ENCODE measurements around the gene MEMO1. TPM values are rescaled to one million over a fixed set of nuclear protein-coding genes. Genes with fewer than 3 reads are reported as not detected.
"Not testable (repeated sequence)": the region's sequence is repeated elsewhere in the genome, so short reads cannot be mapped to it uniquely, and the experiment has no call there.

Gene MEMO1
- 24.6 TPM for polyA plus RNA-seq (2013, experiment 1 of 2)
- 24.7 TPM for polyA plus RNA-seq (2013, experiment 2 of 2)

GRCh38 chr2:32010670-32011484 lies at the start of gene MEMO1:
Gene MEMO1, minus strand, starts transcription at chr2:32011008. Its CDS starts 761 bp downstream, at chr2:32010247.
- peak within 1 kb of the TSS; percentile 97 for H3K9ac ChIP-seq (ENCODE audit: low read depth, low read length, poor library complexity)
- peak; percentile 90 for DNase-seq (ENCODE audit: low spot score)
- peak within 1 kb of the TSS; percentile 91 for H3K18ac ChIP-seq (ENCODE audit: low read length)
- H4K8ac ChIP-seq (ENCODE audit: low read depth, low read length): no peak within 1 kb of the TSS
- peak within 1 kb of the TSS; percentile 90 for H2BK5ac ChIP-seq (ENCODE audit: low read length)
- H2BK15ac ChIP-seq (ENCODE audit: low read length): no peak within 1 kb of the TSS
- peak within 1 kb of the TSS; percentile 53 for H3K4ac ChIP-seq (ENCODE audit: low read length)
- peak within 1 kb of the TSS; percentile 87 for H2AFZ ChIP-seq (ENCODE audit: low read length)
- peaks cover 0 to 5% of the 10 kb centered on the region in 2 donors for H3K36me3 ChIP-seq (replicated peaks in 1 of 2; ENCODE audit: control insufficient read depth in 2 of 2, insufficient read depth in 2 of 2, low read length in 2 of 2)
- WGBS, 2 donors (ENCODE audit: extremely low coverage in 2 of 2, insufficient read length in 2 of 2, insufficient replicate concordance in 1 of 2): no CpG with 5 or more reads among the region's 57 CpGs
- peak within 1 kb of the TSS; percentile 97 for H3K14ac ChIP-seq (ENCODE audit: low read length)
- H3K4me2 ChIP-seq (ENCODE audit: insufficient read depth, low read length, poor library complexity, severe bottlenecking): peak within 1 kb of the TSS; percentile 91
- H3K79me1 ChIP-seq (ENCODE audit: low read depth, low read length): peaks cover 3% of the 10 kb centered on the region
- H3K9me3 ChIP-seq (replicated peaks in 1 of 2; ENCODE audit: control insufficient read depth in 2 of 2, insufficient read depth in 1 of 2, low read depth in 1 of 2, low read length in 2 of 2): no peaks in the 10 kb centered on the region
- H3K4me3 ChIP-seq (ENCODE audit: low read length in 2 of 2): peak within 1 kb of the TSS; percentile 64 to 92
- H3K27ac ChIP-seq (replicated peaks; ENCODE audit: low read length): peak within 1 kb of the TSS; percentile 99
- H2BK120ac ChIP-seq (ENCODE audit: low read depth, low read length): no peak within 1 kb of the TSS
- H2AK5ac ChIP-seq (ENCODE audit: low read depth, low read length): no peak within 1 kb of the TSS
- no peak within 1 kb of the TSS for H2BK12ac ChIP-seq (ENCODE audit: low read length)
- H3K27me3 ChIP-seq (ENCODE audit: control insufficient read depth in 3 of 3, insufficient read depth in 3 of 3, low read depth in 1 of 3, low read length in 3 of 3): no peaks in the 10 kb centered on the region
- peak within 1 kb of the TSS; percentile 85 for H4K91ac ChIP-seq (ENCODE audit: low read depth, low read length, poor library complexity)
- H3K23ac ChIP-seq (ENCODE audit: low read depth, low read length, poor library complexity): peak within 1 kb of the TSS; percentile 98
- H3K4me1 ChIP-seq (ENCODE audit: control insufficient read depth in 2 of 2, insufficient read depth in 1 of 2, low read depth in 1 of 2, low read length in 2 of 2): peaks cover 0 to 2% of the 10 kb centered on the region in 2 donors

- H3K9ac ChIP-seq (ENCODE audit: low read depth, low read length, poor library complexity): no peak overlapping the region
- H2BK15ac ChIP-seq (ENCODE audit: low read length): no peak overlapping the region
- no peak overlapping the region for H3K18ac ChIP-seq (ENCODE audit: low read length)
- no peak overlapping the region for H2AFZ ChIP-seq (ENCODE audit: low read length)
- H2BK120ac ChIP-seq (ENCODE audit: low read depth, low read length): no peak overlapping the region
- H3K27me3 ChIP-seq (ENCODE audit: control insufficient read depth in 3 of 3, insufficient read depth in 3 of 3, low read depth in 1 of 3, low read length in 3 of 3): no peaks in the 10 kb centered on the region
- peaks cover 0 to 4% of the 10 kb centered on the region in 2 donors for H3K4me1 ChIP-seq (ENCODE audit: control insufficient read depth in 2 of 2, insufficient read depth in 1 of 2, low read depth in 1 of 2, low read length in 2 of 2)
- no peak overlapping the region for H2BK12ac ChIP-seq (ENCODE audit: low read length)
- no peak overlapping the region for H2BK5ac ChIP-seq (ENCODE audit: low read length)
- no peak overlapping the region for H3K4me2 ChIP-seq (ENCODE audit: insufficient read depth, low read length, poor library complexity, severe bottlenecking)
- no peak overlapping the region for H4K91ac ChIP-seq (ENCODE audit: low read depth, low read length, poor library complexity)
- H3K79me1 ChIP-seq (ENCODE audit: low read depth, low read length): peaks cover 2% of the 10 kb centered on the region
- no peak for DNase-seq (ENCODE audit: low spot score)
- H3K4me3 ChIP-seq (ENCODE audit: low read length in 2 of 2): no peak overlapping the region
- H2AK5ac ChIP-seq (ENCODE audit: low read depth, low read length): no peak overlapping the region
- no peak overlapping the region for H3K27ac ChIP-seq (replicated peaks; ENCODE audit: low read length)
- H3K4ac ChIP-seq (ENCODE audit: low read length): no peak overlapping the region
- H3K23ac ChIP-seq (ENCODE audit: low read depth, low read length, poor library complexity): no peak overlapping the region
- no peak overlapping the region for H3K14ac ChIP-seq (ENCODE audit: low read length)
- WGBS, 2 donors (ENCODE audit: extremely low coverage in 2 of 2, insufficient read length in 2 of 2, insufficient replicate concordance in 1 of 2): no CpG with 5 or more reads among the region's 2 CpGs
- peaks cover 0 to 1% of the 10 kb centered on the region in 2 donors for H3K36me3 ChIP-seq (replicated peaks in 1 of 2; ENCODE audit: control insufficient read depth in 2 of 2, insufficient read depth in 2 of 2, low read length in 2 of 2)
- H4K8ac ChIP-seq (ENCODE audit: low read depth, low read length): no peak overlapping the region
- no peaks in the 10 kb centered on the region for H3K9me3 ChIP-seq (replicated peaks in 1 of 2; ENCODE audit: control insufficient read depth in 2 of 2, insufficient read depth in 1 of 2, low read depth in 1 of 2, low read length in 2 of 2)
Observed at GRCh38 chr2:32060266-32060665, 49.5 kb upstream of the MEMO1 start.

GRCh38 chr2:32058130-32058529 lies 47.3 kb upstream of the MEMO1 start:
- Histone ChIP-seq H3K4me1 (ENCODE audit: control insufficient read depth in 2 of 2, insufficient read depth in 1 of 2, low read depth in 1 of 2, low read length in 2 of 2) (peaks cover 0 to 4% of the 10 kb centered on the region in 2 donors), H2AK5ac (ENCODE audit: low read depth, low read length) (no peak overlapping the region), H3K79me1 (ENCODE audit: low read depth, low read length) (no peaks in the 10 kb centered on the region), H3K4ac (ENCODE audit: low read length) (no peak overlapping the region), H3K27me3 (ENCODE audit: control insufficient read depth in 3 of 3, insufficient read depth in 3 of 3, low read depth in 1 of 3, low read length in 3 of 3) (no peaks in the 10 kb centered on the region), H3K27ac (replicated peaks; ENCODE audit: low read length) (no peak overlapping the region), H2AFZ (ENCODE audit: low read length) (no peak overlapping the region), H4K8ac (ENCODE audit: low read depth, low read length) (no peak overlapping the region), H2BK120ac (ENCODE audit: low read depth, low read length) (no peak overlapping the region), H2BK5ac (ENCODE audit: low read length) (no peak overlapping the region), H3K23ac (ENCODE audit: low read depth, low read length, poor library complexity) (no peak overlapping the region), H3K9me3 (replicated peaks in 1 of 2; ENCODE audit: control insufficient read depth in 2 of 2, insufficient read depth in 1 of 2, low read depth in 1 of 2, low read length in 2 of 2) (no peaks in the 10 kb centered on the region), H4K91ac (ENCODE audit: low read depth, low read length, poor library complexity) (no peak overlapping the region), H3K9ac (ENCODE audit: low read depth, low read length, poor library complexity) (no peak overlapping the region), H2BK12ac (ENCODE audit: low read length) (no peak overlapping the region), H3K4me2 (ENCODE audit: insufficient read depth, low read length, poor library complexity, severe bottlenecking) (no peak overlapping the region), H3K4me3 (ENCODE audit: low read length in 2 of 2) (no peak overlapping the region), H2BK15ac (ENCODE audit: low read length) (no peak overlapping the region), H3K36me3 (replicated peaks in 1 of 2; ENCODE audit: control insufficient read depth in 2 of 2, insufficient read depth in 2 of 2, low read length in 2 of 2) (no peaks in the 10 kb centered on the region), H3K18ac (ENCODE audit: low read length) (no peak overlapping the region), H3K14ac (ENCODE audit: low read length) (no peak overlapping the region)
- no peak for DNase-seq (ENCODE audit: low spot score)
- WGBS, 2 donors (ENCODE audit: extremely low coverage in 2 of 2, insufficient read length in 2 of 2, insufficient replicate concordance in 1 of 2): no CpG with 5 or more reads among the region's 2 CpGs

- WGBS, 2 donors (ENCODE audit: extremely low coverage in 2 of 2, insufficient read length in 2 of 2, insufficient replicate concordance in 1 of 2): no CpG with 5 or more reads among the region's 3 CpGs
- not testable (repeated sequence) for H4K91ac ChIP-seq (ENCODE audit: low read depth, low read length, poor library complexity); H2BK12ac ChIP-seq (ENCODE audit: low read length); H2AFZ ChIP-seq (ENCODE audit: low read length); H3K4ac ChIP-seq (ENCODE audit: low read length); H2BK5ac ChIP-seq (ENCODE audit: low read length); H4K8ac ChIP-seq (ENCODE audit: low read depth, low read length); DNase-seq (ENCODE audit: low spot score); H3K14ac ChIP-seq (ENCODE audit: low read length); H2AK5ac ChIP-seq (ENCODE audit: low read depth, low read length); H3K79me1 ChIP-seq (ENCODE audit: low read depth, low read length); H3K27me3 ChIP-seq (ENCODE audit: control insufficient read depth in 3 of 3, insufficient read depth in 3 of 3, low read depth in 1 of 3, low read length in 3 of 3); H3K4me1 ChIP-seq (ENCODE audit: control insufficient read depth in 2 of 2, insufficient read depth in 1 of 2, low read depth in 1 of 2, low read length in 2 of 2); H3K9ac ChIP-seq (ENCODE audit: low read depth, low read length, poor library complexity); H2BK120ac ChIP-seq (ENCODE audit: low read depth, low read length); H3K27ac ChIP-seq (replicated peaks; ENCODE audit: low read length); H3K4me3 ChIP-seq (ENCODE audit: low read length in 2 of 2); H3K36me3 ChIP-seq (replicated peaks in 1 of 2; ENCODE audit: control insufficient read depth in 2 of 2, insufficient read depth in 2 of 2, low read length in 2 of 2); H3K9me3 ChIP-seq (replicated peaks in 1 of 2; ENCODE audit: control insufficient read depth in 2 of 2, insufficient read depth in 1 of 2, low read depth in 1 of 2, low read length in 2 of 2); H3K4me2 ChIP-seq (ENCODE audit: insufficient read depth, low read length, poor library complexity, severe bottlenecking); H3K18ac ChIP-seq (ENCODE audit: low read length); H3K23ac ChIP-seq (ENCODE audit: low read depth, low read length, poor library complexity); H2BK15ac ChIP-seq (ENCODE audit: low read length)
Observed at GRCh38 chr2:32054583-32054982, 43.8 kb upstream of the MEMO1 start.
